K562 (cell line): ENCODE data around the gene GPT2. TPM values are rescaled to one million over a fixed set of nuclear protein-coding genes. Genes with fewer than 3 reads are reported as not detected.

ENCODE experiments used
- ATAC-seq: fragments of 200-7000 bp; cut with Tn5 transposase; 3 replicates; pipeline ENCODE4 v1.9.1; 2020; ENCODE audit warnings: moderate library complexity
- BruUV-seq: library from RNA; stranded (reverse); fragments of 400-500 nt; replicated peaks from 2 replicates; lab custom pipeline; 2021; lab: Mats Ljungman, UMichigan
- CTCF ChIA-PET: fragments of 300-600 bp; formaldehyde crosslinking; extraction: SDS; loops from one replicate; lab custom pipeline; 2021; ENCODE audit warnings: low intra/inter-chr PET ratio; lab: Yijun Ruan, JAX
- POLR2A ChIA-PET: fragments of 300-600, 350-650 bp; sonication (Branson Sonifier 250); formaldehyde crosslinking; extraction: SDS; loops from one replicate; lab custom pipeline; 2021; ENCODE audit warnings: antibody characterized with exemption, inconsistent platforms; lab: Yijun Ruan, JAX
- DNase-seq, 4 experiments: peaks; one replicate each; pipeline versions ENCODE4 v3.0.0 to v3.0.0-alpha.2; 2011 to 2018; ENCODE audit warnings: low spot score in 3 of 4, mixed read lengths in 3 of 4; ENCODE audit errors: extremely low read depth in 1 of 4
- FAIRE-seq: peaks from 2 replicates; lab custom pipeline; 2011; peaks lifted over from hg19 to GRCh38; lab: Jason Lieb, UNC
- H2AFZ ChIP-seq: 2 replicates; pipeline ENCODE4 v1.6.0; 2011; ENCODE audit warnings: low read depth, low read length, control low read depth, inconsistent platforms
- H3K27ac ChIP-seq: fragments of 200-600 bp; 3 replicates; pipeline ENCODE4 v1.8.0; 2011; ENCODE audit warnings: low read depth, mild to moderate bottlenecking, control low read depth, inconsistent platforms, low read length, moderate library complexity, mixed read lengths; ENCODE audit errors: extremely low read depth
- H3K27me3 ChIP-seq, 2 experiments: fragments of 300-600 bp in 1 of 2; 2 replicates in 1 of 2; 3 replicates in 1 of 2; pipeline versions ENCODE4 v1.6.0 to v1.8.0; 2011; ENCODE audit warnings: inconsistent platforms in 2 of 2, low read length in 2 of 2, mild to moderate bottlenecking in 1 of 2, mixed read lengths in 1 of 2, moderate library complexity in 1 of 2; ENCODE audit not compliant: control insufficient read depth in 2 of 2, insufficient read depth in 2 of 2
- H3K36me3 ChIP-seq: fragments of 300-600 bp; 3 replicates; pipeline ENCODE4 v1.8.0; 2011; ENCODE audit warnings: mild to moderate bottlenecking, low read length, inconsistent platforms; ENCODE audit not compliant: control insufficient read depth, insufficient read depth
- H3K4me1 ChIP-seq, 2 experiments: fragments of 200-600 bp in 1 of 2; replicated peaks in 1 of 2; 2 replicates in 1 of 2; 3 replicates in 1 of 2; pipeline versions ENCODE4 v1.5.1 to v1.8.0; 2011; ENCODE audit warnings: inconsistent platforms in 2 of 2, low read length in 2 of 2, mild to moderate bottlenecking in 1 of 2, mixed read lengths in 1 of 2, moderate library complexity in 1 of 2; ENCODE audit not compliant: control insufficient read depth in 2 of 2, insufficient read depth in 2 of 2
- H3K4me2 ChIP-seq: 2 replicates; pipeline ENCODE4 v1.6.1; 2011; ENCODE audit warnings: low read length, control low read depth, inconsistent platforms, mixed read lengths; ENCODE audit not compliant: insufficient read depth
- H3K4me3 ChIP-seq: fragments of 200-600 bp; sonication (generic), shearing (Covaris generic); 2 replicates; pipeline ENCODE4 v1.5.1; 2016; ENCODE audit warnings: control low read depth, inconsistent platforms
- H3K79me2 ChIP-seq: fragments of 200-600 bp; 3 replicates; pipeline ENCODE4 v1.8.0; 2011; ENCODE audit warnings: low read length, inconsistent platforms; ENCODE audit not compliant: control insufficient read depth, insufficient read depth
- H3K9ac ChIP-seq, 2 experiments: 2 replicates each; pipeline versions ENCODE4 v1.6.0 to v1.6.1; 2011; ENCODE audit warnings: low read depth in 2 of 2, low read length in 2 of 2, control low read depth in 1 of 2, inconsistent platforms in 1 of 2, mild to moderate bottlenecking in 1 of 2, mixed read lengths in 1 of 2; ENCODE audit not compliant: insufficient read depth in 1 of 2
- H3K9me1 ChIP-seq: one replicate; pipeline ENCODE4 v1.6.0; 2011; ENCODE audit warnings: inconsistent platforms, mild to moderate bottlenecking, low read length, moderate library complexity; ENCODE audit not compliant: control insufficient read depth, insufficient read depth
- H3K9me3 ChIP-seq: replicated peaks from 2 replicates; pipeline ENCODE4 v1.5.1; 2011; ENCODE audit warnings: low read depth, low read length, inconsistent platforms; ENCODE audit not compliant: control insufficient read depth, insufficient read depth
- H4K20me1 ChIP-seq: replicated peaks from 2 replicates; pipeline ENCODE4 v1.6.1; 2011; ENCODE audit warnings: low read length, inconsistent platforms, mixed read lengths; ENCODE audit not compliant: control insufficient read depth, insufficient read depth
- HDGF ChIP-seq: fragments of 450-650 bp; IDR thresholded peaks from 2 replicates; pipeline ENCODE4 v1.6.1; 2016
- HNRNPK ChIP-seq: fragments of 200-400 bp; formaldehyde crosslinking; IDR thresholded peaks from one replicate; pipeline ENCODE4 v1.6.1; 2018; ENCODE audit warnings: mild to moderate bottlenecking, low read depth, low read length; ENCODE audit not compliant: poor library complexity, severe bottlenecking
- MYNN ChIP-seq, 2 experiments: sonication (generic); formaldehyde crosslinking in 1 of 2; IDR thresholded peaks; 2 replicates each; pipeline versions ENCODE4 v1.5.0 to v1.6.1; 2016 to 2020; ENCODE audit warnings: antibody characterized with exemption in 1 of 2, missing genetic modification reagents in 1 of 2
- TEAD2 ChIP-seq: fragments of 450-650 bp; IDR thresholded peaks from 2 replicates; pipeline ENCODE4 v1.6.1; 2016; ENCODE audit warnings: missing genetic modification characterization, control low read depth, missing compliant biosample characterization
- YBX1 ChIP-seq: fragments of 450-650 bp; IDR thresholded peaks from 2 replicates; pipeline ENCODE4 v1.7.1; 2016; ENCODE audit warnings: mild to moderate bottlenecking
- ZNF561 ChIP-seq: fragments of 450-650 bp; formaldehyde crosslinking; conservative IDR thresholded peaks from 2 replicates; pipeline ENCODE4 v1.4.0; 2020; ENCODE audit warnings: mild to moderate bottlenecking, moderate library complexity
- ZNF696 ChIP-seq: fragments of 250-450 bp; sonication (Bioruptor Pico); conservative IDR thresholded peaks from 2 replicates; pipeline ENCODE4 v1.4.0; 2020; ENCODE audit warnings: mild to moderate bottlenecking, moderate library complexity
- WGBS: fragments of 100-300 bp; shearing (Covaris generic); methylation state at CpG from one replicate; pipeline ENCODE4 v1.1.6; 2016; ENCODE audit warnings: low coverage, mixed read lengths; ENCODE audit not compliant: insufficient coverage; ENCODE audit errors: missing lambda C conversion rate; 5-methylcytosine and 5-hydroxymethylcytosine counted together
- in situ Hi-C: fragments of 300-500 bp; cut with MboI; formaldehyde crosslinking; loops from 4 replicates; pipeline ENCODE4 v1.15.0; 2018; ENCODE audit warnings: inconsistent platforms, mixed read lengths
- intact Hi-C: fragments of 100-400 bp; cut with micrococcal nuclease; formaldehyde crosslinking; loops from 2 replicates; pipeline ENCODE4 v1.14.2; 2022
- polyA plus RNA-seq, 8 experiments: library from polyadenylated mRNA; depleted of rRNA in 4 of 8; stranded (reverse) in 5 of 8; unstranded in 3 of 8; fragments of >200 nt; fragmentation: Nextera tagmentation in 2 of 8; fragmentation: Illumina TruSeq in 1 of 8; extraction: Ambion mirVana in 2 of 8; extraction: Trizol in 1 of 8; gene quantifications; 2 replicates each; pipeline versions ENCODE4 v1.2.1 to v1.2.3, GENCODE V29; 2011 to 2014; ENCODE audit warnings: inconsistent platforms in 1 of 8, missing spikeins in 1 of 8
- total RNA-seq, 7 experiments: library from RNA; depleted of rRNA in 6 of 7; stranded (reverse); fragments of >200 nt in 6 of 7; fragmentation: Illumina TruSeq in 2 of 7; extraction: Trizol in 2 of 7; gene quantifications; 2 replicates each; pipeline versions ENCODE4 v1.2.1 to v1.2.3, GENCODE V29; 2011 to 2021; ENCODE audit warnings: low replicate concordance in 1 of 7
- TF ChIP-seq, protein P1 (sequence below): sonication (generic); formaldehyde crosslinking; IDR thresholded peaks from 2 replicates; pipeline ENCODE4 v1.8.0; 2022; ENCODE audit warnings: mild to moderate bottlenecking, missing genetic modification reagents
- TF ChIP-seq, protein P2 (sequence below): fragments of 450-650 bp; IDR thresholded peaks from 2 replicates; pipeline ENCODE4 v1.6.1; 2016; ENCODE audit warnings: low read depth

The GPT2 gene
- total and polyA plus RNA-seq, 9 of the 15 experiments (the other 6 are each of a cell fraction or from before 2014, with no cell fraction given) = 0.79 to 14.4 (median 5.8) TPM

DNA sequence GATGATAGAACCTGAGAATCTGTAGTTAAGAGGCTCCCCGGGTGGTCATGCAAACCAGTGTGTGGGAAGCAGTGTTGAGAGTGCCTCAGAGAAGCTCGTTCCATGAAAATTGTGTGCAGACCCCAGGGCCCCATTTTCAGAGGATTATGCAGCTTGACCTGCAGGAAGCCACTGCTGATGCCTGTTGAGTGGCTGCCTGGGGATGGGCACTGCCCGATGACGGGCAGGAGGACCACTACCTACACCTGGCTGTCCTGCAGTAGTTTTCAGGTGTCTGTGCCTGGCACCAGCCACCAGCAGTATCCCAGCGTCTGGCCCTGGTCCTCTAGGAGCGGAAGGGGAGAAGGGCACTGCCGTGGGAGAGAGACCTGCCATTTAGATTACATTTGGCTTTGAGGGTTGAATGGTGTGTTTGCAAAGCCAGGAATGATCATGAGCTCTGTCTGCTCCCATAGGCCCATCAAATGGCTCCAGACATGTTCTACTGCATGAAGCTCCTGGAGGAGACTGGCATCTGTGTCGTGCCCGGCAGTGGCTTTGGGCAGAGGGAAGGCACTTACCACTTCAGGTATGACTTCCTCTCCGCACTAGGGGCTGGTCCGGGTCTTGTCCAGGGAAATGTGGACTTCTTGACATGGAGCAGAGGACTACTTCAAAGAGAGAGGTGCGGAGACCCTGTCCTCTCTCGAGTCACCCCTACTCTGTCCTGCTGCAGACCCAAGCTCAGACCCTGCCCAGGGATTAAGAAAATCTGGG lies 42.5 kb downstream of the GPT2 start:
- no TSS peak for BruUV-seq
- H4K20me1 ChIP-seq = no peaks in the 10 kb centered on the region
- DNase-seq (no peak), ATAC-seq (no peak)
- WGBS = 58% methylated on average over 12 of the region's 13 CpGs
- H3K79me2 ChIP-seq = no peaks in the 10 kb centered on the region
- H3K4me3 ChIP-seq = no peak overlapping the region
- ChIA-PET CTCF (no interaction called here), POLR2A (interaction anchor here (1.1 kb wide), 1 partner anchor 18 kb away, joined by 3 read pairs; no protein-coding TSS in a partner anchor)
- no peaks in the 10 kb centered on the region for H3K9me1 ChIP-seq
- no peak overlapping the region for H3K27ac ChIP-seq
- intact Hi-C loops = loop anchor here (5.0 kb wide), 1 partner anchor 254 kb away; no protein-coding TSS in a partner anchor
- H3K36me3 ChIP-seq = no peaks in the 10 kb centered on the region
- H2AFZ ChIP-seq = no peak overlapping the region
- no peak overlapping the region for H3K9ac ChIP-seq
- H3K4me2 ChIP-seq = no peak overlapping the region
- TF ChIP-seq, protein P1, sequence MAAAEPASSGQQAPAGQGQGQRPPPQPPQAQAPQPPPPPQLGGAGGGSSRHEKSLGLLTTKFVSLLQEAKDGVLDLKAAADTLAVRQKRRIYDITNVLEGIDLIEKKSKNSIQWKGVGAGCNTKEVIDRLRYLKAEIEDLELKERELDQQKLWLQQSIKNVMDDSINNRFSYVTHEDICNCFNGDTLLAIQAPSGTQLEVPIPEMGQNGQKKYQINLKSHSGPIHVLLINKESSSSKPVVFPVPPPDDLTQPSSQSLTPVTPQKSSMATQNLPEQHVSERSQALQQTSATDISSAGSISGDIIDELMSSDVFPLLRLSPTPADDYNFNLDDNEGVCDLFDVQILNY (CRISPR knock-in tag) = no peak
- TF ChIP-seq, protein P2, sequence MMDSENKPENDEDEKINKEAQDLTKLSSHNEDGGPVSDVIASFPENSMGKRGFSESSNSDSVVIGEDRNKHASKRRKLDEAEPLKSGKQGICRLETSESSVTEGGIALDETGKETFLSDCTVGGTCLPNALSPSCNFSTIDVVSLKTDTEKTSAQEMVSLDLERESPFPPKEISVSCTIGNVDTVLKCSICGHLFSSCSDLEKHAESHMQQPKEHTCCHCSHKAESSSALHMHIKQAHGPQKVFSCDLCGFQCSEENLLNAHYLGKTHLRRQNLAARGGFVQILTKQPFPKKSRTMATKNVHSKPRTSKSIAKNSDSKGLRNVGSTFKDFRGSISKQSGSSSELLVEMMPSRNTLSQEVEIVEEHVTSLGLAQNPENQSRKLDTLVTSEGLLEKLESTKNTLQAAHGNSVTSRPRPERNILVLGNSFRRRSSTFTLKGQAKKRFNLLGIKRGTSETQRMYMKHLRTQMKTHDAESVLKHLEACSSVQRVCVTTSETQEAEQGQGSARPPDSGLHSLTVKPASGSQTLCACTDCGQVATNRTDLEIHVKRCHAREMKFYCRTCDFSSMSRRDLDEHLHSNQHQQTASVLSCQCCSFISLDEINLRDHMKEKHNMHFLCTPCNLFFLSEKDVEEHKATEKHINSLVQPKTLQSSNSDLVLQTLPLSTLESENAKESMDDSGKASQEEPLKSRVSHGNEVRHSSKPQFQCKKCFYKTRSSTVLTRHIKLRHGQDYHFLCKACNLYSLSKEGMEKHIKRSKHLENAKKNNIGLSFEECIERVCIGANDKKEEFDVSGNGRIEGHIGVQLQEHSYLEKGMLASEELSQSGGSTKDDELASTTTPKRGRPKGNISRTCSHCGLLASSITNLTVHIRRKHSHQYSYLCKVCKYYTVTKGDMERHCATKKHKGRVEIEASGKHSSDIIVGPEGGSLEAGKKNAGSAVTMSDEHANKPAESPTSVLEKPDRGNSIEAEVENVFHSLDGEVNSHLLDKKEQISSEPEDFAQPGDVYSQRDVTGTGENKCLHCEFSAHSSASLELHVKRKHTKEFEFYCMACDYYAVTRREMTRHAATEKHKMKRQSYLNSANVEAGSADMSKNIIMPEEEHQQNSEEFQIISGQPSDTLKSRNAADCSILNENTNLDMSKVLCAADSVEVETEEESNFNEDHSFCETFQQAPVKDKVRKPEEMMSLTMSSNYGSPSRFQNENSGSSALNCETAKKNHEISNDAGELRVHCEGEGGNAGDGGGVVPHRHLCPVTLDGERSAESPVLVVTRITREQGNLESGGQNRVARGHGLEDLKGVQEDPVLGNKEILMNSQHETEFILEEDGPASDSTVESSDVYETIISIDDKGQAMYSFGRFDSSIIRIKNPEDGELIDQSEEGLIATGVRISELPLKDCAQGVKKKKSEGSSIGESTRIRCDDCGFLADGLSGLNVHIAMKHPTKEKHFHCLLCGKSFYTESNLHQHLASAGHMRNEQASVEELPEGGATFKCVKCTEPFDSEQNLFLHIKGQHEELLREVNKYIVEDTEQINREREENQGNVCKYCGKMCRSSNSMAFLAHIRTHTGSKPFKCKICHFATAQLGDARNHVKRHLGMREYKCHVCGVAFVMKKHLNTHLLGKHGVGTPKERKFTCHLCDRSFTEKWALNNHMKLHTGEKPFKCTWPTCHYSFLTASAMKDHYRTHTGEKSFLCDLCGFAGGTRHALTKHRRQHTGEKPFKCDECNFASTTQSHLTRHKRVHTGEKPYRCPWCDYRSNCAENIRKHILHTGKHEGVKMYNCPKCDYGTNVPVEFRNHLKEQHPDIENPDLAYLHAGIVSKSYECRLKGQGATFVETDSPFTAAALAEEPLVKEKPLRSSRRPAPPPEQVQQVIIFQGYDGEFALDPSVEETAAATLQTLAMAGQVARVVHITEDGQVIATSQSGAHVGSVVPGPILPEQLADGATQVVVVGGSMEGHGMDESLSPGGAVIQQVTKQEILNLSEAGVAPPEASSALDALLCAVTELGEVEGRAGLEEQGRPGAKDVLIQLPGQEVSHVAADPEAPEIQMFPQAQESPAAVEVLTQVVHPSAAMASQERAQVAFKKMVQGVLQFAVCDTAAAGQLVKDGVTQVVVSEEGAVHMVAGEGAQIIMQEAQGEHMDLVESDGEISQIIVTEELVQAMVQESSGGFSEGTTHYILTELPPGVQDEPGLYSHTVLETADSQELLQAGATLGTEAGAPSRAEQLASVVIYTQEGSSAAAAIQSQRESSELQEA = no peak
- no peak for TF ChIP-seq TEAD2 (tag)
- no peak for TF ChIP-seq HNRNPK
- no peak for TF ChIP-seq MYNN (IDR thresholded peaks at IDR 0.05)
- no peak for TF ChIP-seq MYNN (CRISPR knock-in tag; IDR thresholded peaks at IDR 0.05)
- TF ChIP-seq ZNF561 (CRISPR knock-in tag) = no peak
- TF ChIP-seq HDGF = no peak
- no peak for TF ChIP-seq ZNF696 (CRISPR knock-in tag)
- no peak for TF ChIP-seq YBX1
- TF ChIP-seq, all 486 proteins: peak for 0
- Histone ChIP-seq H3K4me1 (peaks cover 0 to 16% of the 10 kb centered on the region in 2 experiments; a peak in 3 of 5 replicates), H3K9me3 (no peaks in the 10 kb centered on the region), H3K27me3 (no peaks in the 10 kb centered on the region)
- in situ Hi-C loops = no loop called here
- no peak for FAIRE-seq
